Hematopoietic multipotent progenitor cell treated with erythropoietin and hydrocortisone succinate and interleukin-3 and kit ligand, for 4 days (in vitro differentiated cells): ENCODE data around the gene MAGEB10.
"Not testable (repeated sequence)": the region's sequence is repeated elsewhere in the genome, so short reads cannot be mapped to it uniquely, and the experiment has no call there.

Experiments used
- DNase-seq: peaks from one replicate; pipeline ENCODE4 v3.0.0-alpha.2; 2015

The MAGEB10 gene

GRCh38 chrX:27807690-27808089 is at the start of gene MAGEB10:
Gene MAGEB10, plus strand, starts transcription at chrX:27807990. Its CDS starts 13,317 bp downstream, at chrX:27821307.
- no peak for DNase-seq

DNA sequence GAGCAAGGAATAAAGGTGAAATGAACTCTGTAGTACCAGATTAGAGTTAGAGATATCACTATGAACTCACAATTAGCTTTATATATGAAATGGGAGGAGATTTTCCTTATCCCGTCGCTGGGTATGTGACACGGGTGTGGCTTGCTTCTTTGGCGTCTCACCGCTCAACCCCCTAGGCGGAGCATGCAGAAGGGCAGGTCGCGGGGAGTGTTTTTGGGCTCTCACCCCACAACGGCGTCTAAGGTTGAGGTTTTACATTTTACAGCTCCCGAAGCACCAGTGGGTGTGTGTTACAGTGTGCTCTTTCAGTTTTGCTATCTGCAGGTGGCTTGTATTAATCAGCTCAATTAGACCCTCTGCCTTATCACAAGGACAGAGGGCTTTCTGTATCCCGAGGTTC is 42.1 kb upstream of the MAGEB10 start:
- no peak for DNase-seq

- no peak for DNase-seq
Measured at GRCh38 chrX:27767387-27767786, 40.4 kb upstream of the MAGEB10 start.

- DNase-seq = no peak
Measured at GRCh38 chrX:27775984-27776383, 31.8 kb upstream of the MAGEB10 start.

GRCh38 chrX:27796640-27797257 is 11.0 kb upstream of the MAGEB10 start:
- no peak for DNase-seq

DNA sequence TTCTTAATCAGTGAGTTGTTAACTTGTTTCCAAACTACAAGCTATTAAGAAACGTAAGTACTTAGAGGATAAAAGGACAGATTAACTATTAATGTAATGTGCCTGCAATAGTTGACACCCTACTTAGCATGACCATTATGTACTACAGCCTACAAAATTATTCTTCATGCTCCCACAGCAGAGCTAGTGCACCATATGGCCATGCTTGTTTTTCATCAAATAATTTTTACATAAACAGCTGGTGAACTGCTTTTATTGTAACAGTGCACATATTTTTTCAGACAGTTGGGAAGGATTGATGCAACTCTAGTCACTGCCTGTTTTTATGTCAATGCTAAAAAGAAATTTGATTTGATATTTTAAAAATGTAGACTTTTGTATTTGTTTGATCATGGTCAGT is 10.2 kb upstream of the MAGEB10 start:
- no peak for DNase-seq

GRCh38 chrX:27808226-27808625 is 436 bp downstream of the MAGEB10 start:
- no peak for DNase-seq

DNA sequence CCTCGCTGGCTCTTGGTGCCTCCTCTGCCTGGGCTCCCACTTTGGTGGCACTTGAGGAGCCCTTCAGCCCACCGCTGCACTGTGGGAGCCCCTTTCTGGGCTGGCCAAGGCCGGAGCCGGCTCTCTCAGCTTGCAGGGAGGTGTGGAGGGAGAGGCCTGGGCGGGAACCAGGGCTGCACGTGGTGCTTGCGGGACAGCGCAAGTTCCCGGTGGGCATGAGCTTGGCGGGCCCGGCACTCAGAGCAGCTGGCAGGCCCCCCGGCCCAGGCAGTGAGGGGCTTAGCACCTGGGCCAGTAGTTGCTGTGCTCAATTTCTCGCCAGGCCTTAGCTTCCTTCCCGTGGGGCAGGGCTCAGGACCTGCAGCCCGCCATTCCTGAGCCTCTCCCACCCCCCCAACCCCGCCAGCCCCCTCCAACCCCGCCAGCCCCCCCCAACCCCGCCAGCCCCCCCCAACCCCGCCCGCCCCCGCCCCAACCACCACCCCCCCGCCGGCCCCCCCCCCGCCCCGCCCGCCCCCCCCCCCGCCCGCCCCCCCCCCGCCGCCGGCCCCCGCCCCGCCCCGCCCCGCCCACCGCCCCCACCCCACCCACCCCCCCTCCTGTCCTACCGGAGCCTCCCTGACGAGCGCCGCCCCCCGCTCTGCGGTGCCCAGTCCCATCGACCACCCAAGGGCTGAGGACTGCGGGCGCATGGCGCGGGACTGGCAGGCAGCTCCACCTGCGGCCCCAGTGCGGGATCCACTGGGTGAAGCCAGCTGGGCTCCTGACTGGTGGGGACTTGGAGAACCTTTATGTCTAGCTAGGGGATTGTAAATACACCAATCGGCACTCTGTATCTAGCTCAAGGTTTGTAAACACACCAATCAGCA is 1.4 kb downstream of the MAGEB10 start:
- DNase-seq = not testable (repeated sequence)

DNA sequence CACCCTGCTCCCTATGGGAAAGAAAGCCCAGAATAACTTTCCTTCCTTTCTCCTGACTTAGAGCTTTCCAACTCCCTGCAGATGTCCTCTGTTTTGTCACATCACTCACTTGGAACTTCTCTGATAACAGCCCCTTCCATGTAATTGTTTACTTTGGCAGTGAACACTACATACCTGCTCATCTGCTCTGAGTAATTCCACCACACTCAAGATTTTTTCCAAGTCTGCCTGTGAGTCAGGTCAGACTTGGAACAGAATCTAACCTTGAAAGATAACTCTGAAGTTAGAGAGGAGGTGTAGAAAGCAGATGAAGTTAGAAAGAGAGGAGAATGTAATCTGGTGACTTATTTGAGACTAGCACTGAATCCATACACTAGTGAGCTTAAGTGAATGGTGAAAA is 7.4 kb downstream of the MAGEB10 start:
- no peak for DNase-seq

DNA sequence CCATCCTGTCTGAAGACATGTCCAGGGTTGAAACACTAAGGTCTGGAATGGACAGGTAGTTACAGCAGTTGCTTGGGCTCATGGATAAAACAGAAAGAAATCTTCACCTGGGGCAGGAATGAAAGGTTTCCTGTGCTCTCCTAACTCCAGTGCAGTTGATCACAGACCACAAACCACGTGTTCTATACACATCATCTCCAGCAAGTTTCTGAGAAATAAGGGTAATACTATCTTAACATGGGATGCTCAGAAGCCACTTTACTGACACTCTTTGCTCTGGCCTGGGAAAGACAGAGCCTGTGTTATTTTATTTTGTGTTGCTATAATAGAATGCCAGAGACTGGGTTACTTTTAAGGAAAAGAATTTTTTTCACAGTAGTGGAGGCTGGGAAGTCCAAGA is 16.0 kb downstream of the MAGEB10 start:
- DNase-seq = no peak

GRCh38 chrX:27838185-27838584 is 30.4 kb downstream of the MAGEB10 start:
- no peak for DNase-seq

DNA sequence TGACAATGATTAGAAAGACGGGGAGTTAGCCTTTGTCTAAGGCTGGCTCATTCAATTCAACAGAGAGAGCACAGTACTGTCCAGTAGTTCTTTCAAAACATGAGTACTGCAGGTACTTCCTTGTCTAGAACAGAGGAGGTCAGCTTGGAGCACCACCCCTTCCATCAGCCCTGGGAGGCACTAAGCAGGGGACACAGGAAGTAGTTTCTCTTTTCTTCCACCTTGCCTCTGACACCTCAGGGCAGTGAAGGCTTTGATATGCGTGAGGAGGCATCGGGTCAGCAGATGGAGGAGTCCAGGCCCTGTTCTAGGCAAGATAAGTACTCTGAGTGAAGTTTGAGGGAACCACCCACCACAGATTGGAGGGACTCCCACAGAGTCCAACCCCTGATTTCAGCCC is 33.1 kb downstream of the MAGEB10 start:
- no peak for DNase-seq

DNA sequence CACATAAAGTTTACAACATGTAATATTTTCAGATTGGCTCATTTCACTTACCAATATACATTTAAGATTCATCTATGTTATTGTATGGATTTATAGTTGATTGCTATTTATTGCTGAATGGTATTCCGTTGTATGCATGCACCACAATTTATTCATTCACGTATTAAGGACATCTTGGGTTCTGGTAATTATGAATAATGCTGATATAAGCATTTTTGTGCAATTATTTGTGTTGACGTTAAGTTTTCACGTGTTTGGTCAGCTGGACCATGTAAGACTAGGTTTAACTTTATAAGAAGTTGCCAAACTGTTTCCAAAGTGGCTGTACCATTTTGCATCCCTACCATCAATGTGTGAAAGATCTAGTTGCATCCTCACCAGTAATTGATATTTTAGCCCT is 35.1 kb downstream of the MAGEB10 start:
- no peak for DNase-seq

- no peak for DNase-seq
Measured at GRCh38 chrX:27860337-27860736, 52.5 kb downstream of the MAGEB10 start.

- DNase-seq = no peak
Measured at GRCh38 chrX:27863809-27864208, 56.0 kb downstream of the MAGEB10 start.
